ENCODE results near the gene PHLDB2.

DNA sequence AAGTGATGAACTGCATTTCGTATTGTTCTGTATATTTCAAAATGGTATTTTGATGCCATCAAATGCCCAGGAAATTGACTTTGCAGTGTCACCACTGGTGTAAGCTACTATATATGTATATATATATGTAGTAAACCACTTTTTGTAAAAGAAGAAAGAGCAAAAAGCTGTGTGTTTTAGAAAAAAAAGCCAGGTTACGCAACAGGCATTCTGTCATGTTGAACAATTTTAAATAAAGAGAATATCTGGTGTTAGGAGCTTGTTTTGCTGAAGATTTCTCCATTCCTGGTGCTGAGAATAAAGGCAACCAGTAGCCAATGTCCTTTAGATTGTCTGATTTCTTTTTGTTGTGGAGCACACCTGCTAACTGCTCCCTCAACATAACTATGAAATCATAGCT lies 116.1 kb downstream of the PHLDB2 start:
- TF ChIP-seq POLR2A (IDR thresholded peaks at IDR 0.05; ENCODE audit: borderline replicate concordance, extremely low read depth, insufficient read depth, insufficient read length) (no peak), EZH2 (IDR thresholded peaks at IDR 0.05) (no peak), TCF7L2 (IDR thresholded peaks at IDR 0.05; ENCODE audit: borderline replicate concordance, extremely low read depth, insufficient read depth, insufficient read length) (no peak)
